ENCODE results near the gene TULP1.
A peak's percentile ranks its signal among the peaks of the same experiment; 100 is the strongest.

TULP1 gene

DNA sequence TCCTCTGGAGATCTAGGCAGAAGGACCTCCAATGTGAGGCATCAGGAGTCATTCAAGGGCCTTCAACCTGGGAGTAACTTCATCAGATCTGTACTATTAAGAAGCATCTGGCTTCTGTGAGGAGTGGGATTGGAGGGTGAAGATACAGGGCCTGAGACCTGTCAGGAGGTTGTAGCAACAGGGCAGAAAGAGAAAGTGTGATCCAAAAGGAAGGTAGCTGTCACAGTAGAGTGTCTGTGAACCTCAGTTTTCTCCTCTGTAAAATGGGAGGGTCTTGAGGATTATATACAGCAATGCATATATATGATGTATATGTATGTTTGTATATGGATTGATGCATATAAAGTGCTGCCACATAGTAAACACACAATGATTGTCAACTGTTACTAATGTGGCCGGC, 47.0 kb downstream of the TULP1 start:
- no peak for DNase-seq (ENCODE audit: low spot score)

DNA sequence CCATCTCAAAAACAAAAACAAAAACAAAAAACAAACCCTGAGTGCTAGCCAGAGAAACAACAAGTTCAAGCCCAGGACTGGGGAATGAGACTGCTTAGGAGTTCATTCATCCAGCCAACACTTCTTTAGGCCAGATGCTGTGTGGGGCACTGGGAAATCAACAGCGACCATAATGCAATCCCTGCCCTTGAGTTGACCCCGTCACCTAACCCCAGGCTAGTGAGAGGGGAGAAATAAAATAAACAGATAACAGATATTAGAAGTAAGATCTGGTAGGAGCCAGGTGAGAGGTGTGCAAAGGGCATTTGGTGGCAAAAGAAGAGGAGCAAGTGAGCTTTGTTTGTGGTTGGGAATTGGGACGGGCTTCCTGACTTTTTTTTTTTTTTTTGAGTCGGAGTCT, 49.4 kb downstream of the TULP1 start:
- DNase-seq (ENCODE audit: low spot score) = no peak

DNA sequence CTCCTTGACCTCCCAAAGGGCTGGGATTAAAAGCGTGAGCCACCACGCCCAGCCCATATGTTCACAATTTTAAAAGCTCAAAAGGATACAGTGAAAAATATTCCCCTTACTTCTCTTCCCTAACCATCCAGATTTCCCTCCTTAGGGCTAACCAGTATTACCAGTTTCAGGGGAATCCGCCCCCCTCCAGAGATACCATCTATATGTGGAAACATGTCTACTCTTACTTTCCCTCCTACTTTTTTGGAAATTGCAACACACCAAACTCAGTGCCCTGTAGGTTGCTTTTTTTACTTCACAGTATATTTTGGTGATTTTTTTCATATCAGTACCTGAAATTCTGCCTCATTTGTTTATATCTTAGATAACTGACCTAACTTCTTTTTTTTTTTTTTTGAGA, 51.4 kb downstream of the TULP1 start:
- DNase-seq (ENCODE audit: low spot score) = no peak

DNA sequence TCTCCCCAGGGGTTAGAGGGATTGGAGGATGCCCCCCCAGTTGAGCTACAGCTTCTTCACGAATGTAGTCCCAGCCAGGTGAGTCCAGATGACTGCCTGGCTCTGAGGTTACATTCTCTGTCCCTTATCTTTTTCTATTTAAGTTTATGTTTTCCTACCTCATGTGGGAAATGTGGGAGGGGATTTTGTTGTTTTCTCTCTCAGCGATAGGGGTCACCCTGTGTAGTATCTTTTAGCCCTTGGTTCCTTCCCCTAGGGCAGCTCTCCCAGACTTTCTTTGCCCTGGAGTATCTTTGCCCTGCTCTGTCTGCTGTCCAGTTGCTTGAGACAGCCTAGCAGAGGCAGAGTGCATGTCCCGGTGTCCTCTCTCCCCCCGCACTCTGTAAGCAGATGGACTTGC, 54.8 kb downstream of the TULP1 start:
- no peak for DNase-seq (ENCODE audit: low spot score)

DNA sequence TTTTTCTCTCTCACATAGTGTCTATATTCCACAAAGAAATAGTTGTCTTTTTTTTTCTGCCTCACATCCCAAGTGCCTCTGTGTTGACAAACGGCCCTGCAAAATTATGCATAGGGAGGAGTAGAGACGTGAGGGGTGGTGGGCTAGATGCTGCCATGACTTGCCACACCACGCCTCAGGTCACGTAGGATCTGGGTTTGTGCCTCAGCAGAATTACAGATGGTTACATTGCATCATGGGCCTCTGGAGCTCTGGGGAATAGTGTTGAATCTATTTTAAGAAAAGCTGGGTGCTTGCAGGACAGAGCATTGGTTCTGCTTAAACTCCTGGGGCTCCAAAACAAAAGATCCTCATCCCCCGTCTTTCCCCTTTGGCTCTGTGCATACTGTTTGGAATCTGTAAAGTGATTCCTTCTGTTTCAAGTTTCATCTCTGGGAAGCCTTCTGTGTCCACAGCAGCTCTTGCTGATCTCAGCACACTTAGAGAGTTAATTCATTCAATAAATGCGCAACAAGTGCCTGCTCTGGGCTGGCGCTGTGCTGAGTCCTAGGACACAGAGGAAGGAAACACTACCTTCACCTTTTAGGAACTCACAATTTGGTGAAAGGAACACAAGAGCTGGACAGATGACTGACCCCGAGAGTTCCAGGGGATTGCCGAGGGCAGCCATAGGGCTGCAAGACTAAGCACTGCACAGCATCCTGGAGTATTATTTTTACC, 58.1 kb downstream of the TULP1 start:
- DNase-seq (ENCODE audit: low spot score) = no peak

DNA sequence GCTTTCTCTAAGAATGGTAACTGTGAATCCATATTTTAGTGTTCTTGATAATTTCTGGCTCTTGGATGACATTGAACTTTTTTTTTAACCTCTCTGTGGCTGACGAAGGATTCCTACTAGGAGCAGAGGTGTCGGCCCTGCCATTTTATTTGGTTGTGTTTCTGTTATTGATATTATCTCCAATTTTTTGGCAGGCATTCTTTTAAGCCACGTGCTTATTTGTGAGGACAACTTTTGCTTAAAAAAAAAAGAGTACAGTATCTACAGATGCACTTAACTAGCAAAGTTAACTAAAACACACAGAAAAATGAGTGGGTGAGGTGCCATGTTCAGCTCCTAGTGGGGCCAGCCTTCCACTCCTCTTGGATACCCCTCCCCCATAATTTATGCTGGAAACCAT, 59.5 kb downstream of the TULP1 start:
- no peak for DNase-seq (ENCODE audit: low spot score)

DNA sequence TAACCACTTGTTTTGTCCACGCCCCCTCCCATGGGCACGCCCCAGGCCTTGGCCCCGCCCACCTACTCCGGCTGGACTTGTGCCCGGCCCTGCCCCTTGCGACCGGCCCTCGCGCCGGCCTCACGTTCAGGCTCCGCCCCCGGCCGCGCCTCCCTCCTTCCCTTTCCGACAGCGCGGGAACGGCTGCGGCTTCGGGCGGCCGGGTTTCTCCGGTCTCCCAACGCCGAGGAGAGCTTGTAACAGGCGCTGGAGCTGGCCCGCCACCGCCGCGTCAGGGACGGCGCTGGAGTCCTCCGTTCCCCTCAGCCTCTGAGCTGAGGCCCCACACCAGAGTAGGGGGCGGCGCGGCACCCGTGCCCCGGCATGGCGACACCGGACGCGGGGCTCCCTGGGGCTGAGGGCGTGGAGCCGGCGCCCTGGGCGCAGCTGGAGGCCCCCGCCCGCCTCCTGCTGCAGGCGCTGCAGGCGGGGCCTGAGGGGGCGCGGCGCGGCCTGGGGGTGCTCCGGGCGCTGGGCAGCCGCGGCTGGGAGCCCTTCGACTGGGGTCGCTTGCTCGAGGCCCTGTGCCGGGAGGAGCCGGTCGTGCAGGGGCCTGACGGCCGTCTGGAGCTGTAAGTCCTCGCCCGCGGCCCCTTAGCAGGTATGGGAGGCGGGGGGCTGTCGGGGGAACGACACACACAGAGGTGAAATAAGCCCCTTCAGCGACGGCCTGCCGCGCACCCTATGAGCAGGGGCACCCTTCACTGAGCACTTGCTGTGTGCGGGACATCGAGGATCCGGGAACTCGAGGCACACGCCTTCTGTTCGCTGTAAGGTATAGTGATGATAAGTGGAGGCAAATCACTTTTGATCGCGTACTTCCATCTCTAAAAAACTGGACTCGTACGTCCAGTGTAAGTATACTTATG, 60.3 kb downstream of the TULP1 start, which contains the start of gene FANCE:
Gene FANCE (plus strand): TSS at position 156 of the 908 bp plus-strand sequence. CDS start 208 bp downstream, at position 364.
- peak; percentile 92 for DNase-seq (ENCODE audit: low spot score)

DNA sequence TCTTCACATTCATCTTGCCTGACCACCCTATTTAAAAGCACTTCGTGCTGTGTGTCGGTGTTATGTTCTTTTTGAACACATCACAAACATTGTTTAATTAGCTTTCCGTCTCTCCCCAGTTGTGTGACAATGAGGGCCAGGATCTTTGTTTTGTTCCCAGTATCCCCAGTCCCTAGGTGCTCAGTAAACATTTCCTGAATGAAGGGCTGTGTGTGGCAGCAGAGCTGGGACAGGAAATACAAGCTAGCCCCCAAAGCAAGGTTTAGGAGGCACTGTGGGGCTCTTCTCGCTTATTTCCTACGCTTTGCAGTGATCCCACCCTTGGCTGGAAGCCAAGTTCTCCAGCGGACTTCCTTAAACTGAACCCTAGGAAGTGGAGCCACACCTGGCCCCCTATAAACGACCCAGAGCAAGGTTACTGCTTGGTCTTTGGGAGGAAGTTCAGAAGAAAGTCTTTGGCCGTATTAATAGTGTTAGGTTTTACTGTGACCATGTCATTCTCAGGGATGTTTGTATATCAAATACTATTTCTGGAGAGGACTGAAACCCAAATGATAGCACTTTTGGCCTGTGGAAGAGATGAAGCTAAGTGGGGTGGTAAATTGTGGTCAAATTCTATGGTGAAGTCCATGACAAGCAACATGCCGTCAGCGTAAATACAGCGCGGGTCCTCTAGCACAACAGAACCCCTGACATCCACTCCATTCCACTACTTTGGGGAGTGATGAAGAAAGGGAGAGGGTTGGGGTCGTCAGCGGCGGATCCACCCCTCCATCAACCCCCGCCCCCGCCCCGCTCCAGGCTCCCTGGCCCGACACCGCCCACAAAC, 61.1 kb downstream of the TULP1 start:
- no peak for DNase-seq (ENCODE audit: low spot score)

DNA sequence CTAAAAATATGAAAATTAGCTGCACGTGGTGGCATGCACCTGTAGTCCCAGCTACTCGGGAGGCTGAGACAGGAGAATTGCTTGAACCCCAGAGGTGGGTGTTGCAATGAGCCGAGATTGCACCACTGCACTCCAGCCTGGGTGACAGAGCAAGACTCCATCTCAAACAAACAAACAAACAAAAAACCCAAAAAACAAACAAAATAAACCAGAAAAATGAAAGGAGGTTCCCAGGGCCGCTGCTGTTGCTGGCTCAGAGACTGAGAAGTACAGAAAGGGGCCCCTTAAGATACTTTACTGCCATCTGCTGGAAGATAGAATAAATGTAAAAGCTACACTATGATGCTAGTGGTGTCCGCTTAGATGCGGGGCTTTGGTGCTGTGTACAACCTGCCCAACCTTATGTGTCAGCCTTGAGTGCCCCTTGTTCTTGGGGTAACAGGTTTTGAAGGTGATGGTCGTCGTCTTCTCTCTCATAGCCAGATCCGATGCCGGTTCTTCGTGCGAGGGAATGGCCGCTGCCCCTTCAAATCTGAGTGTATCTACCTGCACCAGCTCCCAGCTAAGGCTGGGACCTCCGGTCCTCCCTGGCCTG, 63.3 kb downstream of the TULP1 start:
- DNase-seq (ENCODE audit: low spot score) = peak; percentile 84

DNA sequence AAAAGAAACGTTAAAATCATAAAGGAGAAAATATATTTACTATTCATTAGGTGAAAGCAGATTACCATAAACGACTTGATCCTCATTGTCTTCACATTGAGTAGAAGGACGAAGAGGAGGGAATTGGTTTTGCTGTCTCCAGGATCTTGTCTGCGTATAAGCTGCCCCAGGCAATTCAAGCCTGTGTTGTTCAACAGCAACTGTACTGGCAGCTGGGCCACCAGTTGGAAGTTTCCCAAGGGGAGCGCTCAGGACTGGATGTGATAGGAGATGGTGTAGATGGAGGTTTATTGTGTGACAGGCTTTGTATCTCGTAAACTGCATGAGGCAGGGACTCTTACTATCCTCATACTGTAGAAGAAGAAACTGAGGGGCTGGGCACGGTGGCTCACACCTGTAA, 64.5 kb downstream of the TULP1 start:
- no peak for DNase-seq (ENCODE audit: low spot score)
